Neuronal stem cell (in vitro differentiated cells): ENCODE data around the gene TTC9.

Experiments
- DNase-seq: peaks from one replicate; pipeline ENCODE4 v3.0.0-alpha.2; 2013; ENCODE audit warnings: low spot score
- H2AFZ ChIP-seq: one replicate; pipeline ENCODE4 v1.6.1; 2013; ENCODE audit warnings: mild to moderate bottlenecking, low read length, inconsistent platforms
- H2AK5ac ChIP-seq: 2 replicates; pipeline ENCODE4 v1.6.1; 2013; ENCODE audit warnings: low read depth, mild to moderate bottlenecking, inconsistent platforms, low read length, moderate library complexity, mixed read lengths
- H2BK120ac ChIP-seq: 2 replicates; pipeline ENCODE4 v1.6.1; 2013; ENCODE audit warnings: low read depth, mild to moderate bottlenecking, inconsistent platforms, low read length, moderate library complexity, mixed read lengths
- H2BK12ac ChIP-seq: one replicate; pipeline ENCODE4 v1.6.1; 2013; ENCODE audit warnings: low read length, inconsistent platforms
- H2BK15ac ChIP-seq: 2 replicates; pipeline ENCODE4 v1.6.1; 2013; ENCODE audit warnings: mild to moderate bottlenecking, low read length, inconsistent platforms, mixed read lengths
- H2BK5ac ChIP-seq: one replicate; pipeline ENCODE4 v1.6.1; 2013; ENCODE audit warnings: inconsistent platforms, mild to moderate bottlenecking, low read length, moderate library complexity
- H3K14ac ChIP-seq: one replicate; pipeline ENCODE4 v1.6.1; 2013; ENCODE audit warnings: low read length, inconsistent platforms
- H3K18ac ChIP-seq: 2 replicates; pipeline ENCODE4 v1.6.1; 2013; ENCODE audit warnings: low read length, inconsistent platforms
- H3K23ac ChIP-seq: 2 replicates; pipeline ENCODE4 v1.6.1; 2013; ENCODE audit warnings: low read depth, mild to moderate bottlenecking, mixed read lengths, low read length, inconsistent platforms; ENCODE audit not compliant: poor library complexity
- H3K27ac ChIP-seq: replicated peaks from 3 replicates; pipeline ENCODE4 v1.5.1; 2013; ENCODE audit warnings: low read length, inconsistent platforms
- H3K27me3 ChIP-seq, 3 experiments: 2 replicates each; pipeline ENCODE4 v1.6.1; 2013; ENCODE audit warnings: low read length in 3 of 3, mild to moderate bottlenecking in 2 of 3, inconsistent platforms in 1 of 3, low read depth in 1 of 3, mixed read lengths in 1 of 3, moderate library complexity in 1 of 3; ENCODE audit not compliant: control insufficient read depth in 3 of 3, insufficient read depth in 3 of 3
- H3K36me3 ChIP-seq, 2 donors: replicated peaks in 1 of 2; 2 replicates each; pipeline ENCODE4 v1.6.1; 2013; ENCODE audit warnings: low read length in 2 of 2; ENCODE audit not compliant: control insufficient read depth in 2 of 2, insufficient read depth in 2 of 2
- H3K4ac ChIP-seq: 2 replicates; pipeline ENCODE4 v1.6.1; 2013; ENCODE audit warnings: inconsistent platforms, mild to moderate bottlenecking, low read length, moderate library complexity
- H3K4me1 ChIP-seq, 2 donors: 1 replicate in 1 of 2; 2 replicates in 1 of 2; pipeline ENCODE4 v1.6.1; 2013; ENCODE audit warnings: low read length in 2 of 2, low read depth in 1 of 2; ENCODE audit not compliant: control insufficient read depth in 2 of 2, insufficient read depth in 1 of 2
- H3K4me2 ChIP-seq: one replicate; pipeline ENCODE4 v1.6.1; 2013; ENCODE audit warnings: mild to moderate bottlenecking, low read length, inconsistent platforms; ENCODE audit not compliant: insufficient read depth, poor library complexity, severe bottlenecking
- H3K4me3 ChIP-seq, 2 donors: 2 replicates each; pipeline ENCODE4 v1.5.1; 2013; ENCODE audit warnings: low read length in 2 of 2, mild to moderate bottlenecking in 2 of 2, inconsistent platforms in 1 of 2, moderate library complexity in 1 of 2
- H3K79me1 ChIP-seq: one replicate; pipeline ENCODE4 v1.6.1; 2013; ENCODE audit warnings: low read depth, mild to moderate bottlenecking, inconsistent platforms, low read length, moderate library complexity
- H3K9ac ChIP-seq: one replicate; pipeline ENCODE4 v1.6.1; 2013; ENCODE audit warnings: mild to moderate bottlenecking, low read depth, low read length, inconsistent platforms; ENCODE audit not compliant: poor library complexity
- H3K9me3 ChIP-seq, 2 donors: replicated peaks in 1 of 2; 2 replicates each; pipeline versions ENCODE3 to v1.6.1; 2013; ENCODE audit warnings: low read length in 2 of 2, mild to moderate bottlenecking in 2 of 2, inconsistent platforms in 1 of 2, low read depth in 1 of 2, mixed read lengths in 1 of 2, moderate library complexity in 1 of 2; ENCODE audit not compliant: control insufficient read depth in 2 of 2, insufficient read depth in 1 of 2
- H4K8ac ChIP-seq: one replicate; pipeline ENCODE4 v1.6.1; 2013; ENCODE audit warnings: low read depth, mild to moderate bottlenecking, inconsistent platforms, low read length, moderate library complexity
- H4K91ac ChIP-seq: one replicate; pipeline ENCODE4 v1.6.1; 2013; ENCODE audit warnings: low read length, low read depth, mild to moderate bottlenecking, inconsistent platforms; ENCODE audit not compliant: poor library complexity
- WGBS, 2 donors: extraction: QIAGEN DNeasy Blood & Tissue Kit; methylation state at CpG; one replicate each; pipeline ENCODE4 v1.1.7; 2013; ENCODE audit warnings: missing lambda C conversion rate in 2 of 2, mixed read lengths in 1 of 2; ENCODE audit not compliant: insufficient read length in 2 of 2, insufficient replicate concordance in 1 of 2; ENCODE audit errors: extremely low coverage in 2 of 2; 5-methylcytosine and 5-hydroxymethylcytosine counted together

TTC9 gene

DNA sequence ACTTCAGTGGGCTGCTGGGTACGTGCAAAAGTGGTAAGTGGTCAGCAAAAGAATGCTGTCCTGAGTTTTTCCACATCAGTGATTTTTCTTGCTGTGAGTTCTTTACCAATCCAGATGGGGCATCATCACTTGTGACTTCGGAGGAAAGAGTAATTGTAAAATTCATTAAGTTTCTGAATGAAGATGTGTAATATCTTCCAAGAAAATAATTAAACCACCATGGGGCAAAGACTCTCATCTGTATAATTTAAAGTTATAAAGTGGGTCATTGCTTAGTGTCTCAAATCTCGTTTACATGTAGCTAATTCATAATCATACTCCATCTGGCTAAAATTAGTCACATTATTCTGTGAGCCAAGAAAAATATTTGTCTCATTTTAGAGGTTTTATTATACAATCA is 30.5 kb upstream of the TTC9 start:
- no peaks in the 10 kb centered on the region for H3K9me3 ChIP-seq
- no peak overlapping the region for H2AFZ ChIP-seq
- H3K23ac ChIP-seq = no peak overlapping the region
- no peak overlapping the region for H2AK5ac ChIP-seq
- H2BK120ac ChIP-seq = no peak overlapping the region
- no peak overlapping the region for H4K91ac ChIP-seq
- H3K14ac ChIP-seq = no peak overlapping the region
- peaks cover 0 to 1% of the 10 kb centered on the region in 2 donors for H3K4me1 ChIP-seq
- peaks cover 0 to 18% (median 0%) of the 10 kb centered on the region in 3 experiments for H3K27me3 ChIP-seq
- WGBS, 2 donors = no CpG with 5 or more reads among the region's 3 CpGs
- no peak overlapping the region for H4K8ac ChIP-seq
- no peak overlapping the region for H3K4me3 ChIP-seq
- no peaks in the 10 kb centered on the region for H3K79me1 ChIP-seq
- no peak overlapping the region for H3K9ac ChIP-seq
- H3K4ac ChIP-seq = no peak overlapping the region
- H2BK15ac ChIP-seq = no peak overlapping the region
- H3K36me3 ChIP-seq = no peaks in the 10 kb centered on the region
- no peak overlapping the region for H3K27ac ChIP-seq
- no peak overlapping the region for H3K18ac ChIP-seq
- H2BK5ac ChIP-seq = no peak overlapping the region
- H2BK12ac ChIP-seq = no peak overlapping the region
- no peak overlapping the region for H3K4me2 ChIP-seq
- DNase-seq = no peak

DNA sequence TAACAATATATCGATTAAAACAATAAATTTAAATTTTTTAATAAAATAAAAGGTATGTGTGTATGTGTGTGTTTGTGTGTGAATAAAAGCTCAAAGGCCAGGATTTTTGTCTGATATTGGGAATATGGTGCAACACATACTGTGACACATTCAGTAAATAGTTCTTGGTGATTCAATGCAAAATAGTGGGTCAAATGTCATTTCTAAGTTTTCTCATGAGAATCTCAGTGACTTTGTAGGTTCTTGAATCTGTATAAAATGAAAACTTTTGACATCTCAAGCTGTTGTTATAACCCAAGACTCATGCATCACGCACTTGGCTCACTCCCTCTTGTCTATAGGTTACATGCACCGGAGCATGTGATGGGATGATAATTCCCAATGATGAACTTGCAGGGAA is 25.1 kb upstream of the TTC9 start:
- no peak overlapping the region for H4K91ac ChIP-seq
- H2BK15ac ChIP-seq = no peak overlapping the region
- no peak overlapping the region for H2AFZ ChIP-seq
- H3K4me3 ChIP-seq = no peak overlapping the region
- no peak overlapping the region for H2BK12ac ChIP-seq
- no peak overlapping the region for H3K27ac ChIP-seq
- H3K4ac ChIP-seq = no peak overlapping the region
- no peaks in the 10 kb centered on the region for H3K27me3 ChIP-seq
- no CpG with 5 or more reads among the region's 3 CpGs for WGBS, 2 donors
- H3K9me3 ChIP-seq = no peaks in the 10 kb centered on the region
- no peak overlapping the region for H3K4me2 ChIP-seq
- no peaks in the 10 kb centered on the region for H3K36me3 ChIP-seq
- no peak overlapping the region for H2BK120ac ChIP-seq
- no peaks in the 10 kb centered on the region for H3K79me1 ChIP-seq
- H3K18ac ChIP-seq = no peak overlapping the region
- no peak overlapping the region for H3K23ac ChIP-seq
- no peak overlapping the region for H4K8ac ChIP-seq
- H3K9ac ChIP-seq = no peak overlapping the region
- no peak overlapping the region for H2AK5ac ChIP-seq
- no peaks in the 10 kb centered on the region for H3K4me1 ChIP-seq
- no peak overlapping the region for H2BK5ac ChIP-seq
- DNase-seq = no peak
- H3K14ac ChIP-seq = no peak overlapping the region

DNA sequence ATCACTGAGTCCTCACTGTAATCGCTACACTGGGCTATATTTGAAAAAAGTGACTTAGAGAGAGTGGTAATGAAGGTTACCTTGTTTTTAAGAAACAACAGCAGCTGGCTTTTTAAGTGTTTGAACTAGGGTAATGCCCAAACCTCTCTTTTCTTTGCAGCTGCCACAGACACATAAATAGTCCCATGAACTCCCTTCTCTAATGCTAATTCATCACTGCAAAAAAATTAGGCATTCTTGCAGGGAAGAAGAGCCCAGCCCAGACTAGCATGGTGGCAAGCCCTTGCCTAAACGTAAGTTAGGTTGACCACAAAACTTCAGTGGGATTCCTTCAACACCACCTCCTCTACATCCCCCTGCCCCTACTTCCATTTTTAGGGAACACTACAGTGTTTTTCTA is 23.4 kb upstream of the TTC9 start:
- no peak for DNase-seq
- Histone ChIP-seq H3K79me1 (no peaks in the 10 kb centered on the region), H3K14ac (no peak overlapping the region), H3K36me3 (no peaks in the 10 kb centered on the region), H3K4me3 (no peak overlapping the region), H2BK5ac (no peak overlapping the region), H3K4me2 (no peak overlapping the region), H2BK120ac (no peak overlapping the region), H2BK12ac (no peak overlapping the region), H3K4ac (no peak overlapping the region), H2AK5ac (no peak overlapping the region), H3K23ac (no peak overlapping the region), H3K9ac (no peak overlapping the region), H3K27me3 (no peaks in the 10 kb centered on the region), H2AFZ (no peak overlapping the region), H4K91ac (no peak overlapping the region), H3K4me1 (no peaks in the 10 kb centered on the region), H2BK15ac (no peak overlapping the region), H3K27ac (no peak overlapping the region), H3K9me3 (no peaks in the 10 kb centered on the region), H4K8ac (no peak overlapping the region), H3K18ac (no peak overlapping the region)
- WGBS, 2 donors = no CpG with 5 or more reads among the region's 2 CpGs

DNA sequence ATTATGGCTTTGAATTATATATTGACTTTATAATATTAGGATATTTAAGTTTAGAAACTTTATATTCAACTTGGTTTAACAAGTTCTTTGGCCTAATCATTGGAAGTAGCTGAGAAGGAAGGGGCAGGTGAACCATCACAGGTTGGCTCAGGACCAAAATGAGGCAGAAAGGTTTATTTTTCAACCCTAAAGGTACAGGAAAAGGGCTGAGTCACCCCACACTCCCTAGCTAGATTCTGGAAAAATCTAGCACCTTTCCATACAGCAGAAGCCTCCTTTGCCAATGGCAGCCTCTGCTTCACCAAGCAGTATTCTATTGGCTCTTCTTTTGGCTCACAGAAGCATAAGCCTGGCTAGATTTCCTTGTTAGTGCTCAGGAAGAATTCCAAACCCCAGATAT is 22.0 kb upstream of the TTC9 start:
- H3K4me3 ChIP-seq = no peak overlapping the region
- H3K79me1 ChIP-seq = no peaks in the 10 kb centered on the region

More for the DNA sequence above, 22.0 kb upstream of the TTC9 start:
- Histone ChIP-seq H3K23ac (no peak overlapping the region), H2AFZ (no peak overlapping the region), H3K4ac (no peak overlapping the region), H3K4me1 (no peaks in the 10 kb centered on the region), H3K27me3 (no peaks in the 10 kb centered on the region), H3K27ac (no peak overlapping the region), H2BK5ac (no peak overlapping the region), H2BK12ac (no peak overlapping the region), H3K4me2 (no peak overlapping the region), H3K9me3 (no peaks in the 10 kb centered on the region), H4K8ac (no peak overlapping the region), H3K14ac (no peak overlapping the region), H2BK120ac (no peak overlapping the region), H3K36me3 (no peaks in the 10 kb centered on the region), H2AK5ac (no peak overlapping the region), H4K91ac (no peak overlapping the region), H3K9ac (no peak overlapping the region), H3K18ac (no peak overlapping the region), H2BK15ac (no peak overlapping the region)
- DNase-seq = no peak
